22Rv1 (cell line): ENCODE data around the gene RSU1.

Experiments used
- CTCF ChIP-seq: fragments of 450-650 bp; IDR thresholded peaks from 2 replicates; pipeline ENCODE4 v1.5.1; 2017; ENCODE audit warnings: mild to moderate bottlenecking
- ZFX ChIP-seq: fragments of 450-650 bp; IDR thresholded peaks from 2 replicates; pipeline ENCODE4 v1.6.1; 2017; ENCODE audit warnings: antibody characterized with exemption, borderline replicate concordance

GRCh38 chr10:16648366-16648765 is 168.9 kb downstream of the RSU1 start:
- no peak for TF ChIP-seq CTCF
- TF ChIP-seq ZFX, result no peak
